CD4-positive, alpha-beta memory T cell (primary cell): Measurements from ENCODE around the gene PLCB1. TPM values are rescaled to one million over a fixed set of nuclear protein-coding genes. Genes with fewer than 3 reads are reported as not detected.

ENCODE experiments used
- CTCF ChIA-PET: fragments of 350-600 bp; sonication (Branson Sonifier 250); formaldehyde crosslinking; loops from one replicate; lab custom pipeline; 2021; ENCODE audit warnings: inconsistent platforms; ENCODE audit not compliant: partially characterized antibody; lab: Charles Lee
- POLR2A ChIA-PET: fragments of 350-600 bp; sonication (Branson Sonifier 250); formaldehyde crosslinking; loops from one replicate; lab custom pipeline; 2021; ENCODE audit not compliant: partially characterized antibody; lab: Charles Lee
- DNase-seq, 5 donors: peaks; one replicate each; pipeline versions ENCODE4 v3.0.0 to v3.0.0-alpha.2; 2020 to 2022; ENCODE audit warnings: mixed read lengths in 1 of 5
- H3K27ac ChIP-seq: one replicate; pipeline ENCODE4 v1.7.0; 2013; ENCODE audit warnings: low read depth, low read length
- H3K27me3 ChIP-seq: 2 replicates; pipeline ENCODE4 v1.7.0; 2013; ENCODE audit warnings: mild to moderate bottlenecking, low read length, moderate library complexity; ENCODE audit not compliant: insufficient read depth
- H3K36me3 ChIP-seq: 2 replicates; pipeline ENCODE4 v1.7.0; 2013; ENCODE audit warnings: mild to moderate bottlenecking, low read length, moderate library complexity; ENCODE audit not compliant: insufficient read depth
- H3K4me1 ChIP-seq: 2 replicates; pipeline ENCODE4 v1.7.0; 2013; ENCODE audit warnings: mild to moderate bottlenecking, low read length, moderate library complexity; ENCODE audit not compliant: insufficient read depth
- H3K4me3 ChIP-seq, 2 donors: one replicate each; pipeline ENCODE4 v1.7.0; 2013; ENCODE audit warnings: low read length in 2 of 2, mild to moderate bottlenecking in 1 of 2
- H3K9me3 ChIP-seq, 2 donors: one replicate each; pipeline ENCODE4 v1.7.0; 2013; ENCODE audit warnings: low read length in 2 of 2, control low read depth in 1 of 2; ENCODE audit not compliant: control insufficient read depth in 1 of 2
- H3K27ac Mint-ChIP-seq, 7 donors: one replicate each; pipeline ENCODE4 v1.8.0; 2020 to 2021; ENCODE audit warnings: mixed read lengths in 7 of 7, mild to moderate bottlenecking in 6 of 7, inconsistent platforms in 3 of 7, moderate library complexity in 3 of 7
- H3K27me3 Mint-ChIP-seq, 2 donors: one replicate each; pipeline ENCODE4 v1.8.0; 2020 to 2021; ENCODE audit warnings: mixed read lengths in 2 of 2
- H3K36me3 Mint-ChIP-seq, 2 donors: one replicate each; pipeline ENCODE4 v1.8.0; 2020 to 2021; ENCODE audit warnings: mixed read lengths in 2 of 2, inconsistent platforms in 1 of 2, mild to moderate bottlenecking in 1 of 2
- H3K4me1 Mint-ChIP-seq, 4 donors: one replicate each; pipeline ENCODE4 v1.8.0; 2020 to 2021; ENCODE audit warnings: mixed read lengths in 4 of 4, mild to moderate bottlenecking in 1 of 4
- H3K4me3 Mint-ChIP-seq, 8 donors: one replicate each; pipeline ENCODE4 v1.8.0; 2020 to 2021; ENCODE audit warnings: mixed read lengths in 8 of 8, mild to moderate bottlenecking in 7 of 8, moderate library complexity in 6 of 8, inconsistent platforms in 3 of 8
- H3K9me3 Mint-ChIP-seq, 8 donors: one replicate each; pipeline ENCODE4 v1.8.0; 2020 to 2021; ENCODE audit warnings: mixed read lengths in 8 of 8, mild to moderate bottlenecking in 5 of 8, inconsistent platforms in 3 of 8, moderate library complexity in 1 of 8
- intact Hi-C: fragments of 100-400 bp; cut with micrococcal nuclease; formaldehyde crosslinking; loops from one replicate; pipeline ENCODE4 v1.15.1; 2023
- polyA plus RNA-seq, 2 donors: library from polyadenylated mRNA; unstranded; fragments of 300-500 nt; fragmentation: Illumina TruSeq; gene quantifications; one replicate each; pipeline ENCODE4 v1.2.3, GENCODE V29; 2021
- total RNA-seq, 2 experiments: library from RNA; stranded (reverse); gene quantifications; one replicate each; pipeline ENCODE4 v1.2.3, GENCODE V29; 2021

Gene PLCB1
- total and polyA plus RNA-seq, 4 experiments from 2014 or later = 5.5 to 9.6 (median 8.2) TPM

GRCh38 chr20:8918145-8918544 is 786.1 kb downstream of the PLCB1 start:
- Mint-ChIP-seq H3K27me3 (no peaks in the 10 kb centered on the region), H3K4me3 (no peak overlapping the region), H3K27ac (no peak overlapping the region), H3K4me1 (no peaks in the 10 kb centered on the region), H3K36me3 (no peaks in the 10 kb centered on the region), H3K9me3 (peaks cover 0 to 28% (median 13%) of the 10 kb centered on the region in 8 donors)
- Histone ChIP-seq H3K27me3 (no peaks in the 10 kb centered on the region), H3K4me1 (no peaks in the 10 kb centered on the region), H3K4me3 (no peak overlapping the region), H3K36me3 (no peaks in the 10 kb centered on the region), H3K9me3 (no peaks in the 10 kb centered on the region), H3K27ac (no peak overlapping the region)
- ChIA-PET POLR2A (no interaction called here), CTCF (no interaction called here)
- intact Hi-C loops = no loop called here
- no peak for DNase-seq

DNA sequence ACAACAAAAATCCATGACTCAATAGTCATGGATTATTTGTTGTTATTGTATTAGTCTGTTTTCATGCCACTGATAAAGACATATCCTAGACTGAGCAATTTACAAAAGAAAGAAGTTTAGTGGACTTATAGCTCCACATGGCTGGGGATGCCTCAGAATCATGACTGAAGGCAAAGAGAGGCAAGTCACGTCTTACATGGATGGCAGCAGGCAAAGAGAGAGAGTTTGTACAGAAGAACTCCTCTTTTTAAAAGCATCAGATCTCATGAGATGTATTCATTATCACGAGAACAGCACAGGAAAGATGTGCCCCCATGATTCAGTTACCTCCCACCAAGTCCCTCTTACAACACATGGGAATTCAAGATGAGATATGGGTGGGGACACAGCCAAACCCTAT is 792.5 kb downstream of the PLCB1 start:
- no peak overlapping the region for H3K27ac Mint-ChIP-seq
- ChIA-PET CTCF (no interaction called here), POLR2A (no interaction called here)
- DNase-seq = no peak
- H3K4me1 Mint-ChIP-seq = no peaks in the 10 kb centered on the region
- no peaks in the 10 kb centered on the region for H3K36me3 Mint-ChIP-seq
- H3K4me3 ChIP-seq = no peak overlapping the region
- H3K9me3 ChIP-seq = no peaks in the 10 kb centered on the region
- H3K36me3 ChIP-seq = no peaks in the 10 kb centered on the region
- H3K27ac ChIP-seq = no peak overlapping the region
- no peaks in the 10 kb centered on the region for H3K27me3 ChIP-seq
- H3K9me3 Mint-ChIP-seq = peaks cover 0 to 14% (median 9%) of the 10 kb centered on the region in 8 donors
- H3K4me1 ChIP-seq = no peaks in the 10 kb centered on the region
- no peaks in the 10 kb centered on the region for H3K27me3 Mint-ChIP-seq
- intact Hi-C loops = no loop called here
- no peak overlapping the region for H3K4me3 Mint-ChIP-seq

DNA sequence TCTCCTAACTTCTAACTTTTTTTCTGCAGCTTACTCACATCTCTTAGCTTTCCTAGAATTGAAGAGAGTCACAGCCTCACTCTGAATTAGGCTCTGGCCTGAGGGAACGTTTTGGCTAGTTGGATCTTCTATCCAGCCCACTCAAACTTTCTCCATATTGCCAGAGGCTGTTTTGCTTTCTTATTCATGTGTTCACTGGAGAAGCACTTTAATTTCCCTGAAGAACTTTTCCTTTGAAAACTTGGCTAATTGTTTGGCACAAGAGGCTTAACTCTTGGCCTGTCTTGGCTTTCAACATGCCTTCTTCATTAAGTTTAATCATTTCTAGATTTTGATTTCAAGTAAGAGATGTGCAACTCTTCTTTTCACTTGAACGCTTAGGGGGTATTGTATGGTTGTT is 798.7 kb downstream of the PLCB1 start:
- Histone ChIP-seq H3K27me3 (no peaks in the 10 kb centered on the region), H3K9me3 (no peaks in the 10 kb centered on the region), H3K36me3 (no peaks in the 10 kb centered on the region), H3K4me3 (no peak overlapping the region), H3K4me1 (no peaks in the 10 kb centered on the region), H3K27ac (no peak overlapping the region)
- Mint-ChIP-seq H3K27ac (no peak overlapping the region), H3K27me3 (no peaks in the 10 kb centered on the region), H3K36me3 (no peaks in the 10 kb centered on the region), H3K9me3 (peaks cover 0 to 4% (median 0%) of the 10 kb centered on the region in 8 donors), H3K4me3 (no peak overlapping the region), H3K4me1 (no peaks in the 10 kb centered on the region)
- intact Hi-C loops = no loop called here
- POLR2A ChIA-PET = no interaction called here
- CTCF ChIA-PET = interaction anchor here (1.2 kb wide), 1 partner anchor 9 kb away, joined by 3 read pairs; no protein-coding TSS in a partner anchor
- DNase-seq = no peak

DNA sequence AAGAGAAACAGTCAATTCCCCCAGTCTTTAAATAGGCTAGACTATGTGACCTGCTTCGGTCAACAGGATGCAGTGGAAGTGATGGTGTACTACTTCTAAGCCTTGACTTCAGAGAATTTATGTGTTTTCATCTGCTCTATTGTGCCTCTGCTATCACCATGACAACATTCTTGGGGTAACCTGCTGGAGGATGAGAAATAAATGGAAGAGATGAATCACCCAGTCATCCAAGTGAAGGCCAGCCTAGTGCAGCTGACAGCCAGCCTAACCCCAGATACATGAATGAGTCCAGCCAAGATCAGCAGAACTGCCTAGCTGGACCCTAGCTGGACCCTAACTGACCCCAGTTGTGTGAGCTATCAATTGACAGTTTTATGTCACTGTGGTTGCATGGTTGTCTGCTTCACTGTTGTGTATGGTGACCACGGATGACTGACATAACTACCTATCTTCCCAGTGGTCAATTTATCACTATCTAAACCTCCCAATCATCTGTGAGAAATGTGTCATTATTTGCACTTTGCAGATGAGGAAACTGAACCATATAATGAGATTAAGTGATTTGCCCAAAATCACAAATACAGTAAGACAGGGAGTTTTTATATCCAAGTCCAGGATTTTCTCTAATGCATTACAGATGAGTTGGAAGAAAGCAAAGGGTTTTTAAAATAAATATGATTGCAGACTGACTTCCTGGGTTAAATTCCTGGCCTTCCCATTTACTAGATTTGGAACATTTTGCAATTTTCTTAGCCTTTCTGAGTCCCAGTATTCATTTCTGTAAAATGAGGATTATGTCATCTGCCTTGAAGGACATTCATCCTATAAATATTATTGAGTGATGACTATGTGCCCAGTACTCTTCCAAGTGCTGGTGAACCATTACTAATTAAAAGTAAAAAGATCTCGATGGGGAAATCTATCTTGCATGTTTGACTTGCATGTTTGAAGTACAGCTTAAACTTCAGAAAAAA is 800.4 kb downstream of the PLCB1 start:
- no peaks in the 10 kb centered on the region for H3K27me3 ChIP-seq
- H3K4me3 Mint-ChIP-seq = no peak overlapping the region
- no peaks in the 10 kb centered on the region for H3K4me1 ChIP-seq
- ChIA-PET CTCF (no interaction called here), POLR2A (no interaction called here)
- no peak overlapping the region for H3K27ac ChIP-seq
- H3K9me3 ChIP-seq = no peaks in the 10 kb centered on the region
- intact Hi-C loops = no loop called here
- no peaks in the 10 kb centered on the region for H3K36me3 Mint-ChIP-seq
- no peak overlapping the region for H3K4me3 ChIP-seq
- H3K9me3 Mint-ChIP-seq = peaks cover 0 to 7% (median 2%) of the 10 kb centered on the region in 8 donors
- no peaks in the 10 kb centered on the region for H3K36me3 ChIP-seq
- DNase-seq = no peak
- H3K27me3 Mint-ChIP-seq = no peaks in the 10 kb centered on the region
- no peak overlapping the region for H3K27ac Mint-ChIP-seq
- H3K4me1 Mint-ChIP-seq = no peaks in the 10 kb centered on the region

DNA sequence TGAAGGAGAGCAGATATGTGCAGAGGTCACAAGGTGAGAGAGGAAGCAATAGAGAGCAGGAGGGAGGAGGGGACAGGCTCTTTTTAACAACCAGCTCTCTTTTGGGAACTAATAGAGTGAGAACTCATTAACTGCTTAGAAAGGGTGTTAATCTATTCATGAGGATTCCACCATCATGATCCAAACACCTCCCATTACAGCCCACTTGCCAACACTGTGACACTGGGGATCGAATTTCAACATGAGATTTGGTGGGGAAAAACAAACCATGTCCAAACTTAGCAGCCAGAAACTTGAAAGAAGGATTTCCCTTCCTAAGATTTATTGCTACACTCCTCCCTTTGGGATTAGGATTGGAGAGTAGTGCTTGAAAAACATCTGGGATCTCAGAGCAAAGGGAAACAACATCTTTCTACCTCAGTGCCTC is 801.3 kb downstream of the PLCB1 start:
- peaks cover 0 to 5% (median 3%) of the 10 kb centered on the region in 8 donors for H3K9me3 Mint-ChIP-seq
- no peaks in the 10 kb centered on the region for H3K9me3 ChIP-seq
- H3K27ac Mint-ChIP-seq = no peak overlapping the region
- H3K27ac ChIP-seq = no peak overlapping the region
- H3K4me3 ChIP-seq = no peak overlapping the region
- H3K4me1 Mint-ChIP-seq = no peaks in the 10 kb centered on the region
- no peaks in the 10 kb centered on the region for H3K4me1 ChIP-seq
- H3K4me3 Mint-ChIP-seq = no peak overlapping the region
- H3K27me3 Mint-ChIP-seq = no peaks in the 10 kb centered on the region
- no peaks in the 10 kb centered on the region for H3K27me3 ChIP-seq
- DNase-seq = no peak
- H3K36me3 ChIP-seq = no peaks in the 10 kb centered on the region
- CTCF ChIA-PET = no interaction called here
- POLR2A ChIA-PET = no interaction called here
- intact Hi-C loops = no loop called here
- no peaks in the 10 kb centered on the region for H3K36me3 Mint-ChIP-seq

DNA sequence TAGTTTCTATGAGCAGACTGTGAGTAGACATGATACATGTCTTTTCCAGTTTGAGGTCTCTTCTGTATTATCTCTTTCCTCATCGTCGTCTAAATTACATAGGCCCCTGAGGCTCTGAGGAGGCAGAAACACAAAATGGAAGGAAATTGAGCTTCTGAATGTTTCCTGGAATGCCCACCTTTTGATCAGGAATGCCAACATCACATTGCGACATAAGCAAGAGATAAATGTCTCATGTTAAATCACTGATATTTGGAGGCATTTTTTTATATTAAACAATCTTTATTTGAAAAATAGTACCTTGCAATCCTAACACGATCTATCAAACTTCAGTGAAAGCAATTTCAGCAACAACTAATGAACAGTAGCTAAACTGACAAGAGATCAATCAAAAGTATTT is 802.3 kb downstream of the PLCB1 start:
- Mint-ChIP-seq H3K4me1 (no peaks in the 10 kb centered on the region), H3K27me3 (no peaks in the 10 kb centered on the region), H3K9me3 (peaks cover 0 to 4% (median 2%) of the 10 kb centered on the region in 8 donors), H3K4me3 (no peak overlapping the region), H3K27ac (no peak overlapping the region), H3K36me3 (no peaks in the 10 kb centered on the region)
- intact Hi-C loops = no loop called here
- POLR2A ChIA-PET = no interaction called here
- CTCF ChIA-PET = no interaction called here
- H3K36me3 ChIP-seq = no peaks in the 10 kb centered on the region
- no peaks in the 10 kb centered on the region for H3K9me3 ChIP-seq
- no peak overlapping the region for H3K4me3 ChIP-seq
- no peak overlapping the region for H3K27ac ChIP-seq
- DNase-seq = no peak
- no peaks in the 10 kb centered on the region for H3K4me1 ChIP-seq
- H3K27me3 ChIP-seq = no peaks in the 10 kb centered on the region
